H9 (cell line): ENCODE data around the gene SVEP1. TPM values are rescaled to one million over a fixed set of nuclear protein-coding genes. Genes with fewer than 3 reads are reported as not detected.

Source experiments
- DNase-seq: peaks from one replicate; pipeline ENCODE4 v3.0.0-alpha.2; 2017
- H2AFZ ChIP-seq: one replicate; pipeline ENCODE4 v1.6.1; 2013; ENCODE audit warnings: mild to moderate bottlenecking, low read length, control low read depth, moderate library complexity
- H2AK5ac ChIP-seq: 2 replicates; pipeline ENCODE4 v1.6.1; 2013; ENCODE audit warnings: low read length, control low read depth, mixed read lengths; ENCODE audit not compliant: insufficient read length
- H2BK120ac ChIP-seq: one replicate; pipeline ENCODE4 v1.6.1; 2013; ENCODE audit warnings: low read depth, mild to moderate bottlenecking, low read length, control low read depth, inconsistent platforms; ENCODE audit not compliant: poor library complexity, severe bottlenecking
- H2BK12ac ChIP-seq: 2 replicates; pipeline ENCODE4 v1.6.1; 2013; ENCODE audit warnings: low read length, control low read depth, mixed read lengths, low read depth; ENCODE audit not compliant: insufficient read length
- H2BK15ac ChIP-seq: 2 replicates; pipeline ENCODE4 v1.6.1; 2013; ENCODE audit warnings: low read depth, low read length, control low read depth
- H2BK20ac ChIP-seq: one replicate; pipeline ENCODE4 v1.6.1; 2013; ENCODE audit warnings: low read depth, mild to moderate bottlenecking, low read length, control low read depth, inconsistent platforms; ENCODE audit not compliant: poor library complexity, severe bottlenecking
- H2BK5ac ChIP-seq: 2 replicates; pipeline ENCODE4 v1.6.1; 2013; ENCODE audit warnings: low read length, control low read depth, mixed read lengths; ENCODE audit not compliant: insufficient read length
- H3K14ac ChIP-seq: 2 replicates; pipeline ENCODE4 v1.6.1; 2013; ENCODE audit warnings: low read length, control low read depth; ENCODE audit not compliant: insufficient read depth
- H3K18ac ChIP-seq: 2 replicates; pipeline ENCODE4 v1.6.1; 2013; ENCODE audit warnings: low read depth, mild to moderate bottlenecking, mixed read lengths, low read length, control low read depth; ENCODE audit not compliant: insufficient read length
- H3K23ac ChIP-seq: 2 replicates; pipeline ENCODE4 v1.6.1; 2013; ENCODE audit warnings: low read length, control low read depth, mixed read lengths, low read depth; ENCODE audit not compliant: insufficient read length
- H3K23me2 ChIP-seq: 2 replicates; pipeline ENCODE4 v1.6.1; 2013; ENCODE audit warnings: low read depth, mild to moderate bottlenecking, mixed read lengths, low read length, control low read depth; ENCODE audit not compliant: insufficient read length, poor library complexity, severe bottlenecking
- H3K27ac ChIP-seq: 2 replicates; pipeline ENCODE4 v1.5.1; 2013; ENCODE audit warnings: low read length, control low read depth, mixed read lengths, low read depth; ENCODE audit not compliant: insufficient read length
- H3K27me3 ChIP-seq: 2 replicates; pipeline ENCODE4 v1.6.1; 2013; ENCODE audit warnings: low read length, control low read depth, inconsistent platforms; ENCODE audit not compliant: insufficient read depth
- H3K4ac ChIP-seq: 2 replicates; pipeline ENCODE4 v1.6.1; 2013; ENCODE audit warnings: low read depth, mild to moderate bottlenecking, control low read depth, inconsistent platforms, low read length, moderate library complexity
- H3K4me1 ChIP-seq: 2 replicates; pipeline ENCODE4 v1.6.1; 2013; ENCODE audit warnings: low read length, control low read depth, inconsistent platforms; ENCODE audit not compliant: insufficient read depth
- H3K4me2 ChIP-seq: 2 replicates; pipeline ENCODE4 v1.6.1; 2013; ENCODE audit warnings: low read length, control low read depth, mixed read lengths; ENCODE audit not compliant: insufficient read length, insufficient read depth
- H3K56ac ChIP-seq: 2 replicates; pipeline ENCODE4 v1.6.1; 2013; ENCODE audit warnings: low read depth, mild to moderate bottlenecking, mixed read lengths, low read length, control low read depth; ENCODE audit not compliant: insufficient read length
- H3K79me1 ChIP-seq: 2 replicates; pipeline ENCODE4 v1.6.1; 2013; ENCODE audit warnings: low read depth, mild to moderate bottlenecking, moderate library complexity, low read length, control low read depth, inconsistent platforms; ENCODE audit not compliant: insufficient read depth, poor library complexity, severe bottlenecking
- H3K79me2 ChIP-seq: 2 replicates; pipeline ENCODE4 v1.6.1; 2013; ENCODE audit warnings: low read length, control low read depth, inconsistent platforms; ENCODE audit not compliant: insufficient read depth
- H3K9ac ChIP-seq: 2 replicates; pipeline ENCODE4 v1.6.1; 2013; ENCODE audit warnings: low read length, control low read depth, mixed read lengths; ENCODE audit not compliant: insufficient read length; ENCODE audit errors: extremely low read depth
- H3K9me3 ChIP-seq: one replicate; pipeline ENCODE4 v1.6.1; 2013; ENCODE audit warnings: low read depth, low read length, inconsistent platforms; ENCODE audit not compliant: control insufficient read depth
- H3T11ph ChIP-seq: one replicate; pipeline ENCODE4 v1.6.1; 2013; ENCODE audit warnings: mild to moderate bottlenecking, low read length, control low read depth, inconsistent platforms
- H4K20me1 ChIP-seq: one replicate; pipeline ENCODE4 v1.6.1; 2013; ENCODE audit not compliant: control insufficient read depth, insufficient read length, insufficient read depth
- H4K5ac ChIP-seq: 2 replicates; pipeline ENCODE4 v1.6.1; 2013; ENCODE audit warnings: low read depth, mild to moderate bottlenecking, mixed read lengths, low read length, control low read depth; ENCODE audit not compliant: insufficient read length
- H4K8ac ChIP-seq: replicated peaks from 2 replicates; pipeline ENCODE4 v1.6.1; 2013; ENCODE audit warnings: low read length, control low read depth, mixed read lengths, low read depth; ENCODE audit not compliant: insufficient read length
- H4K91ac ChIP-seq: 2 replicates; pipeline ENCODE4 v1.6.1; 2013; ENCODE audit warnings: low read depth, mild to moderate bottlenecking, moderate library complexity, mixed read lengths, low read length, control low read depth; ENCODE audit not compliant: insufficient read length
- H3K27ac Mint-ChIP-seq, 3 experiments: 2 replicates in 2 of 3; 3 replicates in 1 of 3; pipeline ENCODE4 v1.8.0; 2020 to 2021; ENCODE audit warnings: mixed read lengths in 3 of 3, mild to moderate bottlenecking in 1 of 3, moderate library complexity in 1 of 3
- H3K27me3 Mint-ChIP-seq: 2 replicates; pipeline ENCODE4 v1.8.0; 2021; ENCODE audit warnings: low read depth, mild to moderate bottlenecking, moderate library complexity, mixed read lengths
- H3K36me3 Mint-ChIP-seq, 3 experiments: 2 replicates in 2 of 3; 3 replicates in 1 of 3; pipeline ENCODE4 v1.8.0; 2020 to 2021; ENCODE audit warnings: low read depth in 3 of 3, mixed read lengths in 3 of 3; ENCODE audit not compliant: insufficient read depth in 1 of 3
- H3K4me1 Mint-ChIP-seq, 2 experiments: 2 replicates each; pipeline ENCODE4 v1.8.0; 2020; ENCODE audit warnings: mixed read lengths in 2 of 2
- H3K4me3 Mint-ChIP-seq, 2 experiments: 2 replicates in 1 of 2; 3 replicates in 1 of 2; pipeline ENCODE4 v1.8.0; 2020 to 2021; ENCODE audit warnings: mild to moderate bottlenecking in 2 of 2, mixed read lengths in 2 of 2, moderate library complexity in 1 of 2
- H3K9me3 Mint-ChIP-seq, 2 experiments: 2 replicates in 1 of 2; 3 replicates in 1 of 2; pipeline ENCODE4 v1.8.0; 2020; ENCODE audit warnings: mild to moderate bottlenecking in 2 of 2, mixed read lengths in 2 of 2, moderate library complexity in 1 of 2
- WGBS: extraction: QIAGEN DNeasy Blood & Tissue Kit; methylation state at CpG from one replicate; pipeline ENCODE4 v1.1.7; 2013; ENCODE audit warnings: missing lambda C conversion rate, low lambda C conversion rate, mixed read lengths; ENCODE audit not compliant: insufficient read length; ENCODE audit errors: extremely low coverage; 5-methylcytosine and 5-hydroxymethylcytosine counted together
- total RNA-seq: library from RNA; stranded (reverse); gene quantifications from 2 replicates; pipeline ENCODE4 v1.2.1, GENCODE V29; 2021
- TF ChIP-seq, protein P1 (sequence below): fragments of 200-600 bp; sonication (generic); conservative IDR thresholded peaks from 3 replicates; pipeline ENCODE4 v1.8.0; 2021; ENCODE audit warnings: antibody characterized with exemption, mild to moderate bottlenecking

Gene SVEP1
- total RNA-seq, 1 experiment from 2014 or later: 0.17 TPM

DNA sequence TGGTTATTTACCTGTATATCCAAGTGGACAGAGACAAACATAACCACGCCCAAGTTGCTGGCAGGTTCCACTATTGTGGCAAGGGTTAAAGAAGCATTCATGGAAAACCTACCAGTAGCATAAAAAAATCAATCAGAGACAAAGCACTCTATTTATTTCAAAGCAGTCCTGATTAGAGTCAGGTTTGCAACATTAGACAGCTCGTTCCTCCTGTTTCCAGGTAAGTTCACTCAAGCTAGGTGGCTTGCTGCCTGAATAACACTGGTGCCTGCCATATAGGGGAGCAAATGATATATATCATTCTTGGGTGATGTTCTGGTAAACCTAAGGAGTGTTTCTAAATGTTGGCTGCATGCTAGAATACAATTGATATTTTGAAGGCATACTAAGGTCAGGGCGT lies 122.3 kb downstream of the SVEP1 start:
- H3K56ac ChIP-seq: no peak overlapping the region
- Mint-ChIP-seq H3K9me3 (no peaks in the 10 kb centered on the region), H3K4me1 (no peaks in the 10 kb centered on the region), H3K27me3 (no peaks in the 10 kb centered on the region), H3K27ac (no peak overlapping the region; a peak in 1 of 7 replicates), H3K4me3 (no peak overlapping the region), H3K36me3 (no peaks in the 10 kb centered on the region)
- no peaks in the 10 kb centered on the region for H4K20me1 ChIP-seq
- no peak overlapping the region for H3K23ac ChIP-seq
- H3K79me1 ChIP-seq: no peaks in the 10 kb centered on the region
- no peak overlapping the region for H2BK12ac ChIP-seq
- H4K8ac ChIP-seq: no peak overlapping the region
- no peaks in the 10 kb centered on the region for H3K4me1 ChIP-seq
- no peak overlapping the region for H2BK20ac ChIP-seq
- H2BK15ac ChIP-seq: no peak overlapping the region
- no peak for DNase-seq
- WGBS: no CpG with 5 or more reads among the region's 3 CpGs
- H2BK120ac ChIP-seq: no peak overlapping the region
- no peak overlapping the region for H2AK5ac ChIP-seq
- H3K14ac ChIP-seq: no peak overlapping the region
- H2AFZ ChIP-seq: no peak overlapping the region
- H3K9ac ChIP-seq: no peak overlapping the region
- H3T11ph ChIP-seq: no peak overlapping the region
- H3K23me2 ChIP-seq: no peaks in the 10 kb centered on the region
- H3K4ac ChIP-seq: no peak overlapping the region
- H3K27ac ChIP-seq: no peak overlapping the region
- no peaks in the 10 kb centered on the region for H3K27me3 ChIP-seq
- H3K9me3 ChIP-seq: no peaks in the 10 kb centered on the region
- H3K79me2 ChIP-seq: no peaks in the 10 kb centered on the region
- H4K5ac ChIP-seq: no peak overlapping the region
- no peak overlapping the region for H3K18ac ChIP-seq
- TF ChIP-seq, protein P1, sequence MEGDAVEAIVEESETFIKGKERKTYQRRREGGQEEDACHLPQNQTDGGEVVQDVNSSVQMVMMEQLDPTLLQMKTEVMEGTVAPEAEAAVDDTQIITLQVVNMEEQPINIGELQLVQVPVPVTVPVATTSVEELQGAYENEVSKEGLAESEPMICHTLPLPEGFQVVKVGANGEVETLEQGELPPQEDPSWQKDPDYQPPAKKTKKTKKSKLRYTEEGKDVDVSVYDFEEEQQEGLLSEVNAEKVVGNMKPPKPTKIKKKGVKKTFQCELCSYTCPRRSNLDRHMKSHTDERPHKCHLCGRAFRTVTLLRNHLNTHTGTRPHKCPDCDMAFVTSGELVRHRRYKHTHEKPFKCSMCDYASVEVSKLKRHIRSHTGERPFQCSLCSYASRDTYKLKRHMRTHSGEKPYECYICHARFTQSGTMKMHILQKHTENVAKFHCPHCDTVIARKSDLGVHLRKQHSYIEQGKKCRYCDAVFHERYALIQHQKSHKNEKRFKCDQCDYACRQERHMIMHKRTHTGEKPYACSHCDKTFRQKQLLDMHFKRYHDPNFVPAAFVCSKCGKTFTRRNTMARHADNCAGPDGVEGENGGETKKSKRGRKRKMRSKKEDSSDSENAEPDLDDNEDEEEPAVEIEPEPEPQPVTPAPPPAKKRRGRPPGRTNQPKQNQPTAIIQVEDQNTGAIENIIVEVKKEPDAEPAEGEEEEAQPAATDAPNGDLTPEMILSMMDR: no peak
- no peak overlapping the region for H4K91ac ChIP-seq
- H2BK5ac ChIP-seq: no peak overlapping the region
- no peak overlapping the region for H3K4me2 ChIP-seq
